Measurements from ENCODE around the gene CNTN5.

Gene CNTN5

DNA sequence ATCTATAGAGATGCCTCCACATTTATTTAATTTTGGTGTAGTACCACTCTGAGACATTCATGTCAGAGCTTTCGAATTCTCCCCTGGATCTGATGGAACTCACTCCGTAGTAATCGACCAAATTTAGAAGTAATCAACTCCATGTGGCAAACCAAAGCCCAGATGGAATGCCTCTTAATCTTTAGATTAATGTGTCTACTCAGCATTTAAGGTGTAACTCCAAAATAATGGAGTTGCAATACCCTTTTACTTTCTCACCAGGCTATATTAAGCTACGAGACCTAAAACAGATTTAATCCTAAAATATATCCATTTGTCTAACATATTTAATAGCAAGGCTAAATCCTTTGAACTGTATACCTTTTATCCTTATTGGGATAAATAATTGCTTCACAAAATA is 473.3 kb downstream of the CNTN5 start:
- Histone ChIP-seq H3K4me1 (ENCODE audit: control insufficient read depth in 1 of 2, insufficient read depth in 2 of 2, low read length in 2 of 2) (no peaks in the 10 kb centered on the region), H3K79me2 (ENCODE audit: control insufficient read depth, insufficient read depth, low read length, poor library complexity) (no peaks in the 10 kb centered on the region), H3K36me3 (ENCODE audit: control insufficient read depth in 1 of 2, insufficient read depth in 2 of 2, low read length in 2 of 2) (no peaks in the 10 kb centered on the region), H2AK5ac (ENCODE audit: low read length) (no peak overlapping the region), H3K27ac (ENCODE audit: low read depth, low read length) (no peak overlapping the region), H2AFZ (ENCODE audit: insufficient read depth, low read length, poor library complexity) (no peak overlapping the region), H4K8ac (ENCODE audit: low read depth, low read length) (no peak overlapping the region), H3K27me3 (ENCODE audit: insufficient read depth, low read length) (no peaks in the 10 kb centered on the region), H3K18ac (ENCODE audit: low read length) (no peak overlapping the region), H3K23ac (ENCODE audit: low read length) (no peak overlapping the region), H3K9me3 (ENCODE audit: insufficient read depth, low read depth, low read length) (no peaks in the 10 kb centered on the region), H2BK12ac (ENCODE audit: low read length) (no peak overlapping the region), H2BK120ac (ENCODE audit: insufficient read depth, low read length, poor library complexity) (no peak overlapping the region), H3K79me1 (ENCODE audit: low read length) (no peaks in the 10 kb centered on the region), H3K4me3 (ENCODE audit: low read depth, low read length) (no peak overlapping the region), H3K9ac (ENCODE audit: low read length) (no peak overlapping the region), H3K4ac (ENCODE audit: low read depth, low read length) (no peak overlapping the region), H3K4me2 (ENCODE audit: low read length) (no peak overlapping the region), H3K14ac (ENCODE audit: low read length) (no peak overlapping the region), H4K12ac (ENCODE audit: low read depth, low read length) (no peak overlapping the region), H4K91ac (ENCODE audit: low read depth, low read length) (no peak overlapping the region), H2BK5ac (ENCODE audit: low read depth, low read length, poor library complexity) (no peak overlapping the region)
- DNase-seq: no peak
- no CpG with 5 or more reads among the region's 4 CpGs for WGBS (ENCODE audit: extremely low coverage, insufficient coverage, insufficient read length)

DNA sequence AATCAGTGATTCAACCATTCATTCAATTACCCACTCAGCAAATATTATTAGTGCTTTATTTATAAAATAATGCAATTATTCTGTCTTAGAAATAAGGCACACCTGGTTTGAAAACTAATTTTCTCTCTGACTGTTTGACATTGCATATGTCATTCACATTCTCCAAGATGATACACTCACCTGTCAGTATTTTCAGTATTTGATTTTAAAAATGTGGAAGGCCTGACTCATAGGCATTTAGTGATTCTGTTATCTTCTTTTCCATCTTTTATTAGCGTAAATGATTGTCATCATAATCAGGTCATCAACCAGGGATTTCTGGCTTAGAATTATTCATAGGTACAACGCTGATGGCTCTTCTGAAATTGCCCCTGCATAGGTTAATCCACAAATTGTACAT is 480.9 kb downstream of the CNTN5 start:
- no peak overlapping the region for H3K14ac ChIP-seq (ENCODE audit: low read length)
- no peak overlapping the region for H2BK12ac ChIP-seq (ENCODE audit: low read length)
- no peaks in the 10 kb centered on the region for H3K27me3 ChIP-seq (ENCODE audit: insufficient read depth, low read length)
- no peak overlapping the region for H3K4me3 ChIP-seq (ENCODE audit: low read depth, low read length)
- H3K23ac ChIP-seq (ENCODE audit: low read length): no peak overlapping the region
- no peaks in the 10 kb centered on the region for H3K79me2 ChIP-seq (ENCODE audit: control insufficient read depth, insufficient read depth, low read length, poor library complexity)
- no peak overlapping the region for H2AK5ac ChIP-seq (ENCODE audit: low read length)
- no peak overlapping the region for H3K4me2 ChIP-seq (ENCODE audit: low read length)
- no peak overlapping the region for H4K91ac ChIP-seq (ENCODE audit: low read depth, low read length)
- no peak overlapping the region for H4K8ac ChIP-seq (ENCODE audit: low read depth, low read length)
- H2BK5ac ChIP-seq (ENCODE audit: low read depth, low read length, poor library complexity): no peak overlapping the region
- no peak overlapping the region for H3K27ac ChIP-seq (ENCODE audit: low read depth, low read length)
- H4K12ac ChIP-seq (ENCODE audit: low read depth, low read length): no peak overlapping the region
- no peak overlapping the region for H3K4ac ChIP-seq (ENCODE audit: low read depth, low read length)
- no peak overlapping the region for H2AFZ ChIP-seq (ENCODE audit: insufficient read depth, low read length, poor library complexity)
- H3K79me1 ChIP-seq (ENCODE audit: low read length): no peaks in the 10 kb centered on the region
- no peak overlapping the region for H3K9ac ChIP-seq (ENCODE audit: low read length)
- H3K9me3 ChIP-seq (ENCODE audit: insufficient read depth, low read depth, low read length): no peaks in the 10 kb centered on the region
- H2BK120ac ChIP-seq (ENCODE audit: insufficient read depth, low read length, poor library complexity): no peak overlapping the region
- H3K4me1 ChIP-seq (ENCODE audit: control insufficient read depth in 1 of 2, insufficient read depth in 2 of 2, low read length in 2 of 2): no peaks in the 10 kb centered on the region
- no CpG with 5 or more reads among the region's 2 CpGs for WGBS (ENCODE audit: extremely low coverage, insufficient coverage, insufficient read length)
- no peak for DNase-seq
- H3K36me3 ChIP-seq (ENCODE audit: control insufficient read depth in 1 of 2, insufficient read depth in 2 of 2, low read length in 2 of 2): no peaks in the 10 kb centered on the region
- H3K18ac ChIP-seq (ENCODE audit: low read length): no peak overlapping the region

DNA sequence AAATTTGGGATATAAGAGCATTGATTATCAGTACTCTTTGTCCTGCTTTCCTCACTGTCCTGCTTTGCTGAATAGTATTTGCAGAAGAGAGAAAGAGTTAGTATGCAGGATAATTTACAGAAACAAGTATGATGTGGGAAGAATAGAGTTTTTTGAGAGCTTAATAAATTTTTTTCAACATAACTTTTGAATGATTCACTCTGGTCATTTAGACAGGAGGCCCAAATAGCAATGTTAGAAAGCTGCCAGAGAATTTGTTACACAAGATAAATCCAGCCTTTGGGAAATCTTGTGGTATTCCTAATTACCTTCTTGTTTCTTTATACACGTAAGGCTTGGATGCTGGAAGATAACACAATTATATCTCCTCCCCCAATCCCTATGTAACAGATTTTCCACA is 484.6 kb downstream of the CNTN5 start:
- no peaks in the 10 kb centered on the region for H3K27me3 ChIP-seq (ENCODE audit: insufficient read depth, low read length)
- WGBS (ENCODE audit: extremely low coverage, insufficient coverage, insufficient read length): no CpG with 5 or more reads among the region's 1 CpG
- no peak overlapping the region for H3K4me3 ChIP-seq (ENCODE audit: low read depth, low read length)
- no peak overlapping the region for H3K27ac ChIP-seq (ENCODE audit: low read depth, low read length)
- no peak overlapping the region for H3K4me2 ChIP-seq (ENCODE audit: low read length)
- H4K91ac ChIP-seq (ENCODE audit: low read depth, low read length): no peak overlapping the region
- H3K9me3 ChIP-seq (ENCODE audit: insufficient read depth, low read depth, low read length): no peaks in the 10 kb centered on the region
- H3K23ac ChIP-seq (ENCODE audit: low read length): no peak overlapping the region
- no peak overlapping the region for H2BK12ac ChIP-seq (ENCODE audit: low read length)
- no peak overlapping the region for H4K12ac ChIP-seq (ENCODE audit: low read depth, low read length)
- H3K14ac ChIP-seq (ENCODE audit: low read length): no peak overlapping the region
- no peak overlapping the region for H3K18ac ChIP-seq (ENCODE audit: low read length)
- no peak overlapping the region for H2BK5ac ChIP-seq (ENCODE audit: low read depth, low read length, poor library complexity)
- no peak overlapping the region for H2AK5ac ChIP-seq (ENCODE audit: low read length)
- no peaks in the 10 kb centered on the region for H3K36me3 ChIP-seq (ENCODE audit: control insufficient read depth in 1 of 2, insufficient read depth in 2 of 2, low read length in 2 of 2)
- DNase-seq: no peak
- no peak overlapping the region for H4K8ac ChIP-seq (ENCODE audit: low read depth, low read length)
- no peaks in the 10 kb centered on the region for H3K79me2 ChIP-seq (ENCODE audit: control insufficient read depth, insufficient read depth, low read length, poor library complexity)
- H3K4ac ChIP-seq (ENCODE audit: low read depth, low read length): no peak overlapping the region
- no peaks in the 10 kb centered on the region for H3K79me1 ChIP-seq (ENCODE audit: low read length)
- H2BK120ac ChIP-seq (ENCODE audit: insufficient read depth, low read length, poor library complexity): no peak overlapping the region
- H2AFZ ChIP-seq (ENCODE audit: insufficient read depth, low read length, poor library complexity): no peak overlapping the region
- no peaks in the 10 kb centered on the region for H3K4me1 ChIP-seq (ENCODE audit: control insufficient read depth in 1 of 2, insufficient read depth in 2 of 2, low read length in 2 of 2)
- H3K9ac ChIP-seq (ENCODE audit: low read length): no peak overlapping the region

GRCh38 chr11:99505831-99506230 is 485.1 kb downstream of the CNTN5 start:
- Histone ChIP-seq H2BK12ac (ENCODE audit: low read length) (no peak overlapping the region), H3K4me3 (ENCODE audit: low read depth, low read length) (no peak overlapping the region), H3K79me2 (ENCODE audit: control insufficient read depth, insufficient read depth, low read length, poor library complexity) (no peaks in the 10 kb centered on the region), H3K27ac (ENCODE audit: low read depth, low read length) (no peak overlapping the region), H3K9ac (ENCODE audit: low read length) (no peak overlapping the region), H3K9me3 (ENCODE audit: insufficient read depth, low read depth, low read length) (no peaks in the 10 kb centered on the region), H3K18ac (ENCODE audit: low read length) (no peak overlapping the region), H3K4me2 (ENCODE audit: low read length) (no peak overlapping the region), H3K4me1 (ENCODE audit: control insufficient read depth in 1 of 2, insufficient read depth in 2 of 2, low read length in 2 of 2) (no peaks in the 10 kb centered on the region), H3K79me1 (ENCODE audit: low read length) (no peaks in the 10 kb centered on the region), H3K27me3 (ENCODE audit: insufficient read depth, low read length) (no peaks in the 10 kb centered on the region), H2AFZ (ENCODE audit: insufficient read depth, low read length, poor library complexity) (no peak overlapping the region), H2BK5ac (ENCODE audit: low read depth, low read length, poor library complexity) (no peak overlapping the region), H4K91ac (ENCODE audit: low read depth, low read length) (no peak overlapping the region), H4K8ac (ENCODE audit: low read depth, low read length) (no peak overlapping the region), H3K4ac (ENCODE audit: low read depth, low read length) (no peak overlapping the region), H3K14ac (ENCODE audit: low read length) (no peak overlapping the region), H2AK5ac (ENCODE audit: low read length) (no peak overlapping the region), H4K12ac (ENCODE audit: low read depth, low read length) (no peak overlapping the region), H2BK120ac (ENCODE audit: insufficient read depth, low read length, poor library complexity) (no peak overlapping the region), H3K23ac (ENCODE audit: low read length) (no peak overlapping the region), H3K36me3 (ENCODE audit: control insufficient read depth in 1 of 2, insufficient read depth in 2 of 2, low read length in 2 of 2) (no peaks in the 10 kb centered on the region)
- no CpG with 5 or more reads among the region's 4 CpGs for WGBS (ENCODE audit: extremely low coverage, insufficient coverage, insufficient read length)
- DNase-seq: no peak
